HG03280 (cell line): Measurements from ENCODE around the gene TOLLIP.

Experiments used
- ATAC-seq: cut with Tn5 transposase; IDR thresholded peaks from one replicate; pipeline ENCODE4 v1.9.1; 2021; ENCODE audit warnings: mild to moderate bottlenecking, moderate library complexity; ENCODE audit not compliant: unreplicated experiment

Gene TOLLIP

GRCh38 chr11:1317993-1318392 lies 8.6 kb upstream of the TOLLIP start:
- ATAC-seq = no peak

GRCh38 chr11:1317432-1317831 lies 8.0 kb upstream of the TOLLIP start:
- ATAC-seq = no peak

GRCh38 chr11:1310772-1311468 lies 1.5 kb upstream of the TOLLIP start:
- no peak for ATAC-seq

- no peak for ATAC-seq
These were observed 871 bp upstream of the TOLLIP start for GRCh38 chr11:1310318-1310687.

GRCh38 chr11:1308743-1309497 lies 512 bp downstream of the TOLLIP start:
- ATAC-seq = peak; percentile 50

- ATAC-seq = no peak
These were observed 1.3 kb downstream of the TOLLIP start for GRCh38 chr11:1307998-1308742.

GRCh38 chr11:1307163-1307870 lies 2.1 kb downstream of the TOLLIP start:
- ATAC-seq = no peak

- ATAC-seq = no peak
These were observed 3.0 kb downstream of the TOLLIP start for GRCh38 chr11:1306186-1307162.

- no peak for ATAC-seq
These were observed 3.9 kb downstream of the TOLLIP start for GRCh38 chr11:1305501-1306056.

GRCh38 chr11:1305063-1305495 lies 4.4 kb downstream of the TOLLIP start:
- ATAC-seq = no peak

- no peak for ATAC-seq
These were observed 5.1 kb downstream of the TOLLIP start for GRCh38 chr11:1304380-1304779.

- no peak for ATAC-seq
These were observed 5.5 kb downstream of the TOLLIP start for GRCh38 chr11:1303973-1304372.

GRCh38 chr11:1303126-1303821 lies 6.2 kb downstream of the TOLLIP start:
- ATAC-seq = no peak

- ATAC-seq = no peak
These were observed 6.8 kb downstream of the TOLLIP start for GRCh38 chr11:1302461-1303125.

- no peak for ATAC-seq
These were observed 7.4 kb downstream of the TOLLIP start for GRCh38 chr11:1302041-1302460.

- ATAC-seq = no peak
These were observed 8.0 kb downstream of the TOLLIP start for GRCh38 chr11:1301220-1302000.

GRCh38 chr11:1300569-1301187 lies 8.8 kb downstream of the TOLLIP start:
- no peak for ATAC-seq
